Suprapubic skin (tissue), 4 donors: ENCODE measurements around the gene NCK1.

Source experiments
- EP300 ChIP-seq: sonication (generic); formaldehyde crosslinking; IDR thresholded peaks from one replicate; pipeline ENCODE4 v1.6.1; 2017; ENCODE audit warnings: antibody characterized with exemption
- POLR2A ChIP-seq, 2 donors: fragments of 450-650 bp; IDR thresholded peaks; one replicate each; pipeline ENCODE4 v1.6.1; 2017; ENCODE audit warnings: antibody characterized with exemption in 2 of 2, mild to moderate bottlenecking in 2 of 2, moderate library complexity in 2 of 2
- POLR2AphosphoS5 ChIP-seq, 3 donors: sonication (generic); formaldehyde crosslinking; IDR thresholded peaks; one replicate each; pipeline ENCODE4 v1.6.1; 2017; ENCODE audit warnings: antibody characterized with exemption in 3 of 3
- TF ChIP-seq, protein P1 (sequence below), 2 donors: fragments of 200-600 bp in 1 of 2; fragments of 450-650 bp in 1 of 2; sonication (generic) in 1 of 2; IDR thresholded peaks; one replicate each; pipeline ENCODE4 v1.5.1; 2016 to 2019; ENCODE audit warnings: antibody characterized with exemption in 2 of 2, mild to moderate bottlenecking in 1 of 2, moderate library complexity in 1 of 2

DNA sequence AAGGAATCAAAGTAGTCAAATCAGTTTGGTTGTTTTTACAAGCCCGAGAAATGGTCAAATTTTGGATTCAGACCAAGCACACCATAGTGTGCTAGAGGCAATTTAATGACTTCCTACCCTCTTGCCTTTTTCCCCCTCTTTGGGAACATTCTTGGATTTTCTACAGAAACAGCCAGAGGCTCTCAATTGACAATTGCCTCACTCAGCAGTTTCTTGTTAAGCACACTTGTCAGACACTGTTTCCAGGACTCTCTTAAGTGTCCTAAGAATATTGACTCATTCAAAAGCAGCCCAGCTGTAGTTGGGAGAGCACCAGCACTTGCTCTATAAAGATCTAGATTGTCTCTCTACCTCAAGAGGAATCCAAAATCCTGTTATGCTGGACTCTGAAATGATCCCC lies 44.6 kb upstream of the NCK1 start:
- TF ChIP-seq, protein P1, sequence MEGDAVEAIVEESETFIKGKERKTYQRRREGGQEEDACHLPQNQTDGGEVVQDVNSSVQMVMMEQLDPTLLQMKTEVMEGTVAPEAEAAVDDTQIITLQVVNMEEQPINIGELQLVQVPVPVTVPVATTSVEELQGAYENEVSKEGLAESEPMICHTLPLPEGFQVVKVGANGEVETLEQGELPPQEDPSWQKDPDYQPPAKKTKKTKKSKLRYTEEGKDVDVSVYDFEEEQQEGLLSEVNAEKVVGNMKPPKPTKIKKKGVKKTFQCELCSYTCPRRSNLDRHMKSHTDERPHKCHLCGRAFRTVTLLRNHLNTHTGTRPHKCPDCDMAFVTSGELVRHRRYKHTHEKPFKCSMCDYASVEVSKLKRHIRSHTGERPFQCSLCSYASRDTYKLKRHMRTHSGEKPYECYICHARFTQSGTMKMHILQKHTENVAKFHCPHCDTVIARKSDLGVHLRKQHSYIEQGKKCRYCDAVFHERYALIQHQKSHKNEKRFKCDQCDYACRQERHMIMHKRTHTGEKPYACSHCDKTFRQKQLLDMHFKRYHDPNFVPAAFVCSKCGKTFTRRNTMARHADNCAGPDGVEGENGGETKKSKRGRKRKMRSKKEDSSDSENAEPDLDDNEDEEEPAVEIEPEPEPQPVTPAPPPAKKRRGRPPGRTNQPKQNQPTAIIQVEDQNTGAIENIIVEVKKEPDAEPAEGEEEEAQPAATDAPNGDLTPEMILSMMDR (IDR thresholded peaks at IDR 0.05) = no peak
- TF ChIP-seq POLR2A (IDR thresholded peaks at IDR 0.05) (no peak), POLR2AphosphoS5 (IDR thresholded peaks at IDR 0.05) (no peak), EP300 (no peak)
